Subcutaneous adipose tissue (tissue), 4 donors: ENCODE data around the gene HSPB7. TPM values are rescaled to one million over a fixed set of nuclear protein-coding genes. Genes with fewer than 3 reads are reported as not detected.

ENCODE experiments used
- CTCF ChIP-seq: fragments of 450-650 bp; IDR thresholded peaks from one replicate; pipeline ENCODE4 v1.5.1; 2016; ENCODE audit warnings: low read depth, mild to moderate bottlenecking, control low read depth, antibody characterized with exemption, moderate library complexity
- small RNA-seq: library from RNA; depleted of rRNA; stranded (forward); fragments of <200 nt; gene quantifications from one replicate; pipeline ENCODE3, GENCODE V24; 2016
- total RNA-seq, 4 donors: library from RNA; depleted of rRNA; stranded (reverse); fragments of >200 nt; gene quantifications; one replicate each; pipeline ENCODE4 v1.1.0, GENCODE V29; 2016

Gene HSPB7
- total RNA-seq, 4 donors from 2014 or later = 32.3 to 429 (median 122) TPM

- no peak for TF ChIP-seq CTCF
Measured at GRCh38 chr1:15966956-15967344, 50.9 kb downstream of the HSPB7 start.

GRCh38 chr1:15966081-15966955 lies 51.5 kb downstream of the HSPB7 start:
- TF ChIP-seq CTCF = no peak

GRCh38 chr1:15965228-15965767 lies 52.5 kb downstream of the HSPB7 start:
- no peak for TF ChIP-seq CTCF

Small RNAs within 50 kb of the gene (small RNA-seq; reads per million reads assigned to genes)
- not detected for gene AL355994.1
- gene AL355994.5 = not detected

Other genes starting within 250 kb of the HSPB7 start
- gene UQCRHL, start 210.4 kb downstream of the HSPB7 start, total RNA-seq = 1 to 10 TPM; 1.5 to 2.6 (median 1.7) TPM
- gene SPEN, start 170.3 kb downstream of the HSPB7 start, total RNA-seq = 10 to 100 TPM; 44.0 to 83.3 (median 67.1) TPM
- gene ZBTB17, start 41.9 kb downstream of the HSPB7 start, total RNA-seq = 10 to 100 TPM; 21.6 to 42.0 (median 25.4) TPM
- not detected for gene SRARP, start 13.8 kb downstream of the HSPB7 start, total RNA-seq
- 1 to 10 TPM in 1 of 4 donors, under 1 TPM in 1, not detected in 2; 0.66 to 1.5 TPM for gene CLCNKA, start 4.0 kb upstream of the HSPB7 start, total RNA-seq
- under 1 TPM in 2 of 4 donors, not detected in 2; 0.17 to 0.44 TPM for gene CLCNKB, start 25.7 kb upstream of the HSPB7 start, total RNA-seq
- under 1 TPM in 1 of 4 donors, not detected in 3; 0.51 TPM for gene FAM131C, start 55.6 kb upstream of the HSPB7 start, total RNA-seq
- 10 to 100 TPM in 1 of 4 donors, 1 to 10 TPM in 3; 3.6 to 20.3 (median 7.3) TPM for gene EPHA2, start 138.0 kb upstream of the HSPB7 start, total RNA-seq
- 10 to 100 TPM in 1 of 4 donors, 1 to 10 TPM in 3; 1.1 to 16.0 (median 3.3) TPM for gene ARHGEF19, start 194.6 kb upstream of the HSPB7 start, total RNA-seq
- gene CPLANE2, start 219.1 kb upstream of the HSPB7 start, total RNA-seq = 1 to 10 TPM; 1.0 to 3.4 (median 2.3) TPM